IMR-90 (cell line): Measurements from ENCODE around the gene PGAP1.

Experiments used
- BHLHE40 ChIP-seq: fragments of 150-350 bp; IDR thresholded peaks from 2 replicates; pipeline ENCODE4 v1.6.1; 2016; ENCODE audit warnings: mild to moderate bottlenecking, low read depth, low read length
- CEBPB ChIP-seq: IDR thresholded peaks from 2 replicates; pipeline ENCODE4 v1.6.1; 2012; ENCODE audit warnings: low read depth, low read length, improper control_type of control experiment
- CTCF ChIP-seq: conservative IDR thresholded peaks from 2 replicates; pipeline ENCODE4 v1.5.1; 2012; ENCODE audit warnings: mild to moderate bottlenecking, low read depth, low read length, improper control_type of control experiment
- ELK1 ChIP-seq: fragments of 150-350 bp; IDR thresholded peaks from 2 replicates; pipeline ENCODE4 v1.6.1; 2016; ENCODE audit warnings: low read depth, mild to moderate bottlenecking, low read length, moderate library complexity, borderline replicate concordance
- FOS ChIP-seq: fragments of 150-350 bp; IDR thresholded peaks from 2 replicates; pipeline ENCODE4 v1.6.1; 2016; ENCODE audit warnings: low read depth, low read length
- MAFK ChIP-seq: IDR thresholded peaks from 2 replicates; pipeline ENCODE4 v1.6.1; 2012; ENCODE audit warnings: low read depth, low read length, improper control_type of control experiment
- MAZ ChIP-seq: IDR thresholded peaks from 2 replicates; pipeline ENCODE4 v1.6.1; 2012; ENCODE audit warnings: low read depth, mild to moderate bottlenecking, low read length, improper control_type of control experiment, moderate library complexity, borderline replicate concordance
- MXI1 ChIP-seq: IDR thresholded peaks from 2 replicates; pipeline ENCODE4 v1.6.1; 2012; ENCODE audit warnings: low read depth, mild to moderate bottlenecking, low read length, moderate library complexity, borderline replicate concordance
- POLR2A ChIP-seq: IDR thresholded peaks from 2 replicates; pipeline ENCODE4 v1.6.1; 2012; ENCODE audit warnings: mild to moderate bottlenecking, low read depth, low read length
- RAD21 ChIP-seq: IDR thresholded peaks from 2 replicates; pipeline ENCODE4 v1.6.1; 2012; ENCODE audit warnings: low read length, improper control_type of control experiment
- RFX5 ChIP-seq: IDR thresholded peaks from 2 replicates; pipeline ENCODE4 v1.8.0; 2012; ENCODE audit warnings: low read depth, mild to moderate bottlenecking, low read length, moderate library complexity
- SMC3 ChIP-seq: fragments of 150-350 bp; IDR thresholded peaks from 2 replicates; pipeline ENCODE4 v1.6.1; 2016; ENCODE audit warnings: low read depth, mild to moderate bottlenecking, antibody characterized with exemption, low read length, moderate library complexity
- USF2 ChIP-seq: fragments of 150-350 bp; IDR thresholded peaks from 2 replicates; pipeline ENCODE4 v1.6.1; 2017; ENCODE audit warnings: mild to moderate bottlenecking, antibody characterized with exemption, low read length, low read depth

DNA sequence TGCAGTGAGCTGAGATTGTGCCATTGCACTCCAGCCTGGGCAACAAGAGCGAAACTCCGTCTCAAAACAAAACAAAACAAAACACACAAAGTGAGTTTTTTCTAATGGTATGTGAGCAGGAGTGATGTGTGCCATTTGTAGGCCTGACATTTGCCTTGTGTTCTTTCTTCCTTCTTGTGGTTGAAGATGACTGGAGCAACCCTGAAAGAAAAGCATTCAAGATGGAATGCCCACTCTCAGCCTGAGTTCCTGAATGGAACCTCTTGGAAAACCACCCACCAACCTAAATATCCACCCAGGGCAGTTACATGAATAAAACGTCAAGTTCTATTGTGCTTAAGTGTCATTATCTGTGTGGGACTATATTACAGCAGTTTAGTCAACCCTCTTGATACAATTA, 26.5 kb downstream of the PGAP1 start:
- no peak for TF ChIP-seq MAFK
- no peak for TF ChIP-seq POLR2A
- TF ChIP-seq MAZ = no peak
- no peak for TF ChIP-seq RFX5
- no peak for TF ChIP-seq CEBPB
- no peak for TF ChIP-seq CTCF
- no peak for TF ChIP-seq MXI1
- no peak for TF ChIP-seq ELK1
- TF ChIP-seq RAD21 = no peak
- no peak for TF ChIP-seq SMC3
- no peak for TF ChIP-seq BHLHE40
- TF ChIP-seq USF2 = no peak
- TF ChIP-seq FOS = no peak
